GM19328 (cell line): ENCODE results near the gene TNNT2.

Source experiments
- ATAC-seq: cut with Tn5 transposase; IDR thresholded peaks from one replicate; pipeline ENCODE4 v1.9.1; 2021; ENCODE audit warnings: mild to moderate bottlenecking, moderate library complexity; ENCODE audit not compliant: unreplicated experiment

The TNNT2 gene

DNA sequence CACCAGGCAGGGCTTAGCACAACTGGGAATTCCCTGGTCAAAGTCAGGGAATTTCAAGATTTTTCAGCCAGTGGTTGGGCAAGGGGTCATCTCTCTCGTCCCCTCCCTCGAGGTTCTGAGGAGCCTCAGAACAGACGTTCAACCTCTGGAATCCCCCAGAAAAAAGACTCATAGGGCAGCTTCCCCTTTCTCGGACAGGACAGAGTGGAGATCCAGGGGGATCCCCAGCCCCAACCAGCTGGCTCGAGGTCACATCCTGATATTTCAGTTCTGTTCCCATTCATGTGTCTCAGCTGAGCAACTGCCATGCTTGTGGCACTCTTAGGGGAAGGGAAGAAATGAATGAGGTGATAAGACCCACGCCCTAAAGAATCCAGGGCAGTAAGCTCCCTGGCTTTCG, 26.6 kb upstream of the TNNT2 start:
- ATAC-seq, result no peak

DNA sequence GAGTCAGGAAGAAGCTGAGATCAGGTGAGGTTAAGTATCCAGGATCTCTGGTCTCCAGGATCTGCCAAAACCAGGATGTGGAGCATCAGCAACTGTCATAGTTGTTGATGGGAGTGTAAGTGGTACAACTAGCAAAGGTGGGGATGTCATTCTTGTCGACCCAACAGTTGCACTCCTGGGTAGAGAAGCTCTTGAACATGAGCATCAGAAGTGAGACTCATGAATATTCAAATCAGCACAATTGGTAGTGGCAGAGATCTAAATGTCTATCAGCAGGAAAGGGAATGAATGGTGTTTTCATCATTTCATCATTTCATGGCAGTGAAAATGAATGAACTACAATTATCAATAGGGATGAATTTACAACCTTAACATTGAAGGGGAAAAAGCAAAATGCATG, 25.9 kb upstream of the TNNT2 start:
- no peak for ATAC-seq

- ATAC-seq, result no peak
Observed at GRCh38 chr1:201401700-201402099, 24.2 kb upstream of the TNNT2 start.

GRCh38 chr1:201400852-201401230, 23.4 kb upstream of the TNNT2 start:
- ATAC-seq, result no peak

- ATAC-seq, result no peak
Observed at GRCh38 chr1:201400212-201400851, 22.9 kb upstream of the TNNT2 start.

DNA sequence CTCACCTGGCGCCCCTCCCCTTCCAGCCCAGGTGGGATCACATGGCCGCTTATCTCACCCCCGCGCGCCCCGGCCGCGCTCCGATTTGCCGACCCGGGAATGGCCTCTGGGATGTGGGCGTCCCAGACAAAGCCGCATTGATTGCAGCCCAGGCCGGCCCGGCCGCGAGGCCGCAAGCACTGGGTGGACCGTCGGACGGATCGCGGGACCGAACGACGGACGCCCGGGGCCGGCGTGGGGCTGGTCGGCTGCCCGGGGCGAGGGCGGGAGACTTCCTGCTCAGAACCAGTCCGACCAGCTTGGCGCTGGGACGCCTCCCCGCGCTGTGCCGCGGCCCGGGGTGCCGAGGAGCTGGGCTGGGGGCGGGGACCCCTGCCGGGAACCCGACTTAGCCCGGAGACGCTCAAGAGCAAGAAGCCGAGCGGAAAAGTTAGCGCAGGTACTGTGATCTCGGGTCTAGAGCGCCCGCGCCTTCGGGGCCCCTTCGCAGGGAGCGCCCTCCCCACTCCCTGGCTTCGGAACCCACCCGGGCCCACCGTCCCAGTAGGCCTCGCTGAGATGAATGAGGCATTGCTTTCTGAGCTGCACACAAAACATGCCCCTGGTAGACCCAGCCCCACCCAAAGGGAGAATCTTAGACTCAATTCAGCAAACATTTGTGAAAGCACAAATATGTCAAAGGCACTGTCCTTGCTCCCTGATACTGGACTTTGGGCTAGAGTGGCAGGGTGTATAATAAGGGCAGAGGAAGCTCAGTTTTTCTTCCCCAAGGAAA, 22.1 kb upstream of the TNNT2 start:
- ATAC-seq, result no peak

DNA sequence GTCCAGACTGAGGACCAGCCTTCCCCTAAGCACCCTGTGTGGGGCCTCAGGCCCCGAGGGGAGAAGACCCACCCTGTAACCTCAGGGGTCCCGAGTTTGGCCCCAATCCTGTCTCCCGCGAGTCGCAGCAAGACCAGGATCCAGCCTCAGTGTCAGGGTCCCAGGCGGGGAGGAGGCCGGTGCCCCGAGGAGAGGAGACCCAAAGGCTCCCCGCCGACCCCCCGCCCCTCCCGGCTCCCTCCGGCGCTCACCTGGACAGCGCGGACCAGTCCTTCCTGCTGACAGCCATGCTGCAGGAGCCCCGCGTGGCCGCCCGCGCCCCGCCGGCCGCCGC, 21.5 kb upstream of the TNNT2 start, which contains the start of gene LAD1:
LAD1 (minus strand) TSS at position 307 of the 334 bp plus-strand sequence; CDS start at position 289, 18 bp downstream.
- ATAC-seq, result no peak

DNA sequence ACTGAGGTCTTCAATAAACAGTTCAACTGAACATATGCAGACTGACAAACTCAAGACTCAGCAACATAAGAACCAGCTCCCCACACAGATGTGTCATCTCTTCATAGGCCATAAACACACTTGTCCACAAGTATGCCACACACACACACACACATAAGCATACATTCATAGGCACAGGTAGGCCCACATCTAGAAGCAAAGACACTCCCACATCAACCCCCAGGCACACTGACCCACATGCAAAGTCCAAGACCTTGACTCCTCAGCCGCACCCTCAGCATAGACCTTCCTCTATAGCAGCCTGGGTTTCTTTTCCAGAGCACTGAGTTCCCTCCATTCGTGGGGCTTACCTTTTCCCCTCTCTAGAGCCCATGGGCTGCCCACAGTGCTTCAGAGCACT, 20.2 kb upstream of the TNNT2 start:
- ATAC-seq, result no peak

GRCh38 chr1:201396861-201397464, 19.5 kb upstream of the TNNT2 start:
- no peak for ATAC-seq

- no peak for ATAC-seq
Observed at GRCh38 chr1:201395936-201396335, 18.5 kb upstream of the TNNT2 start.

GRCh38 chr1:201394591-201394990, 17.1 kb upstream of the TNNT2 start:
- ATAC-seq, result no peak

DNA sequence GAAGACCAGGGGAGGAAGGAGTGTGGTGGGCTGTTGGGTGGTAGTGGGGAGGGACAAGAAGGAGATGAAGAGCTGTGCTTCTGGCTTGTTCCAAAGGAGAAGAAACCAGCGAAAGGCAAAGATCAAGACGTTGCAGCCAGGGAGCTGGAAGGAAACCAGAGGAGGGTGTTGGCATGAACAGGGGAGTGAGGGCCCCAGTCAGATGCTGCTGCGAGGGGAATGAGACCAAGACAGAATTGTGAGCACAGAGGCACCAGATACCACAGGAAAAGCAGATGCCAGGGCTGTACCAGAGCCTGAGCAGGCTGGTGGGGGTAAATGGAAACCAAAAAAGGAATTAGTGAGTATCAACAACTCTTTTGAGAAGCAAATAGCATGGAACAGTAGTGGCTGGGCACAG, 15.6 kb upstream of the TNNT2 start:
- ATAC-seq, result no peak

- no peak for ATAC-seq
Observed at GRCh38 chr1:201391651-201392511, 14.4 kb upstream of the TNNT2 start.

- ATAC-seq, result no peak
Observed at GRCh38 chr1:201391225-201391624, 13.7 kb upstream of the TNNT2 start.

DNA sequence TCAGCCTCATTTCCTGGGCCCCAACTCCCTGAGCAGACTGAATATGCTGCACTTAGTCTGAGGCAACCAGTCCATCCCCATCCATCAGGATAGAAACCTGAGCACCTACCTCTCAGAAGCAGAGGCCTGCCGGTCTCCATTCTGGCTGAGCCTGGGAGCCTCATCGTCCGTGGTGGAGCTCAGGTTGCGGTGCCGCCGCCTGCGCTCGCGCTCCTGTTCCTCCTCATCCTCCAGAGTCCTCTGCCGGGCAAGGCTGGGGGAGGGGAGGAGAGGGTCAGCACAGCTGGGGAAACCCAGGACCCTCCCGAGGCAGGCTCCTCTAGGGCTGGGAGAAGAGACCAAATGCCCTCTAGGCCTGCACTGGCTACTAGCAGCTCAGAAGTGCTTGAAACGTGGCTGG, 11.6 kb upstream of the TNNT2 start:
- ATAC-seq, result no peak

DNA sequence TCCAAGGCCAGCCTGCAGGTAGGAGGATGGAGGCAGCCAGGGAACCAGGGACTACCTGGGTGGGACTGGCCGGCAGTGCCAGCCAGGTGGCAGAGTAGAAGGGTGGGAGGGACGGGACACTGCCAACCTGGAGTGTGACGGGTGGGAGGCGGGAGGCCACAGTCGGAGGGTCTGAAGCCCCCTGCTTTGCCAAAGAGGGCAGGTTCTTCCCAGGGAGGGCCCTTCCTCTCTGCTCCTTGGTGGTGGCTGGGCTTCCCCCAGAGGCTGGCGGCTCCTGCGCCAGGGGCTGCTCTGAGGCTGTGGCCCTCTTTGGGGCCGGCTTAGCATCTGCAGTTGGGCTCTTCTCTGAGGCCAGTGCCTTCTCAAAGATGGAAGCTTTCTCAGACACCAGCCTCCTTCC, 8.7 kb upstream of the TNNT2 start:
- no peak for ATAC-seq

GRCh38 chr1:201385299-201385891, 7.9 kb upstream of the TNNT2 start:
- peak; percentile 58 for ATAC-seq

DNA sequence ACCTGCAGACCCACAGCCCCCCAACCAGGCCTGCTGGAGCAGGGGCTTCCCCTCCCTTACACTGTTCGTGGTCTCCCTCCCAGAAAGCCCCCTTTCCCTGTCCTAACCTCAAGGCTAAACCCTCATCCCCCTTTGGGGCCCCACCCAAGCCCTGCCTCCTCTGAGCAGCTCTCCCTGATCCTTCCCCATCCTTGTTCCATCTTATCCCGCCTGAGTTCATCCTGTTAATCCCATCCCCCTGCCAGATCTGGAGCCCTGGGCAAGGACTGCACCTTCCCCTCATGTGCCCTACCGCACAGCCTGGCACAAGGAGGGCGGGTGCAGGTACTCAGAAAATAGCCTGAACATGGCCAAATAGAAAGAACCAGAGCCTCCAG, 6.9 kb upstream of the TNNT2 start:
- ATAC-seq, result no peak

- no peak for ATAC-seq
Observed at GRCh38 chr1:201383647-201384405, 6.3 kb upstream of the TNNT2 start.

DNA sequence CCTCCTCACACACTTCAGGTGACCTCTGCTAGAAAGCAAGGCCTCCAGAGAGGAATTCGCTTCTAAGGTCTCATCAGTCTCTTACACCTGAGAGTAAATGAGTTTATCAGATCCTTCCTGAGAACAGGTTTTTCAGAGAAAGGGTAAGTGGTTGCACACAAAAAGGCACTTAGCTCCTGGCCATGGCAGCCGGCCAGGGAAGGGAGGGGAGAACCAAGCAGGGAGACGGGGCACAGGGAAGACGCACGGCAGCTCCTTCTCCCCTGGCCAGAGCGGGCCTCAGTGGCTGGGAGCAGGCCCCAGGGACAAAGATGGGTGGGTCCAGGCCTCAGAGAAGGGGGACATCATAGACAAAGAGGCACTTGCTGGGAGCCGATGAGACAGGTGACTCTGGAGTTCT, 3.6 kb upstream of the TNNT2 start:
- no peak for ATAC-seq
